Dermis blood vessel endothelial cell (primary cell): ENCODE data around the gene ARNT2. TPM values are rescaled to one million over a fixed set of nuclear protein-coding genes. Genes with fewer than 3 reads are reported as not detected.
A peak's percentile ranks its signal among the peaks of the same experiment; 100 is the strongest.
"Not testable (repeated sequence)": the region's sequence is repeated elsewhere in the genome, so short reads cannot be mapped to it uniquely, and the experiment has no call there.

Source experiments
- DNase-seq: peaks from one replicate; pipeline ENCODE4 v3.0.0; 2010
- total RNA-seq: library from RNA; depleted of rRNA; stranded (reverse); fragments of >200 nt; gene quantifications from 2 replicates; pipeline ENCODE4 v1.2.3, GENCODE V29; 2014

ARNT2 gene
- 0.28 and 0.34 TPM in 2 replicates for total RNA-seq

DNA sequence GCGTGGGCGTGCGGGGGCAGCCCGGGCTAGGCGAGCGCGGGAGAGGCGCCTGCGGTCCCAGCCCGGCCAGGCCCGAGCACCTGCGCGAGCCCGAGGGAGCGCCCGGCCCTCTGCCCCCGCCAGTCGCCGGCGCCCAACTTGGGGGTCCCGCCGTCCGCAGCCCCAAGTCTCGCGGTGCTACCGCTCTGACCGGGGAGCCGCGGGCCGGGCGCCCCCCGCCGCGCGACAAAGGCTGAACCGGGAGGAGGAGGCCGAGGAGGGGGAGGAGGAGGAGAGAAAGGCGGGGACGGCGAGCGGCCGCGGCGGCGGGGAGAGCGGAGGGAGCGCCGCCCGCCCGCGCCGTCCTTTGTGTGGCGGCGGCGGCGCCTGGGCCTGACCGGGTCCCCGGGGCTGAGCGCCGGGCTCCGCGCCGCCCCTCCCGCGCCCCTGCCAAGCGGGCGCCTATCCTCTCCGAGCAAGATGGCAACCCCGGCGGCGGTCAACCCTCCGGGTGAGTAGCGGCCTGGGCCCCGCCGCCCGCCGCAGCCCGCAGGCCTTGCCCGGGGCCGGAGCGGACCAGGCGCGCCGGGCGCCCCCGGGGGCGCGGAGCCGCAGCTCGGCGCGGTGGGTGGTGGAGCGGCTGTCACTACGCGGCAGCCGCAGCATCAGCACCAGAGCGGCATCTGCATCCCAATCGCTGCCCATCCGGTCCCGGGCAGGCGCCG lies at the start of gene ARNT2:
Gene ARNT2, plus strand, starts transcription at position 326 of the 704 bp plus-strand sequence. Its CDS starts 134 bp downstream, at position 460.
- DNase-seq = no peak

DNA sequence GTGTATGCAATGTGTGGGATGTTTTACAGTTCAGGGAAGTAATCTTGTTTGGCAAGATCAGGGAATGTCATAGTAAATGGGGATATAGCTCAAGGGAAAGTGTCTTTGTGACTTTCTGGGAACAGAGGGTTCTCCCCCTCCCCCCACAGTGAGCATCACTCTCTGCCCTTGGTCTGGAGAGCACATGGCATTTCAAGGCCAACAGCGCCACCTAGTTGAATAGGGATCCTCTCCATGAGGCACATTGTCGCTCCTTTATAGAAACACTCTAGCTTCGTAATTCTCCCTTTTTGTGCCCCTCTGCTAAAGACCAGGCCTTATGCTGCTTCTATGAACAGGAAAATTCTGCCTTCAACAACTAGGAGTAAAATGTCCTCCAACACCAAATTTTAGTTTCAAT lies 37.1 kb upstream of the ARNT2 start:
- DNase-seq = peak; percentile 11

DNA sequence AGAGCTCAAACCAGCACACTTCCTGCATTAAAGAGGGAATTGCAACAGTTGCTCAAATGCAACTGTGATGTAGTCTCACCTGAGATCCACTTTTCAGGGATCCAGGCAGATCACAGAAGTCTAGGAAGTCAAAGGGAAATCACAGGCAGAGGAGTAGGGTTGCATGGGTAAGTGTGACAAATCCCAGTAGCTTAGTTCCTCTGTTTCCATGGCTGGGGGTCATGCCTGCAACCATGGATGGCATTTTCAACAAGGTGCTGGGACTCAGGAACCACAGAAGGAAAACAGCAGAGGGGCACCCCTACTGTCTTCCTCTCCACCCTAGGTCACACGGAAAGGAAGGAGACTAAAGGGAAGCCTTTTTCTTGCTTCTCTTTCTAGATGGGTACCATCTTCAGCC lies 36.5 kb upstream of the ARNT2 start:
- peak; percentile 7 for DNase-seq

DNA sequence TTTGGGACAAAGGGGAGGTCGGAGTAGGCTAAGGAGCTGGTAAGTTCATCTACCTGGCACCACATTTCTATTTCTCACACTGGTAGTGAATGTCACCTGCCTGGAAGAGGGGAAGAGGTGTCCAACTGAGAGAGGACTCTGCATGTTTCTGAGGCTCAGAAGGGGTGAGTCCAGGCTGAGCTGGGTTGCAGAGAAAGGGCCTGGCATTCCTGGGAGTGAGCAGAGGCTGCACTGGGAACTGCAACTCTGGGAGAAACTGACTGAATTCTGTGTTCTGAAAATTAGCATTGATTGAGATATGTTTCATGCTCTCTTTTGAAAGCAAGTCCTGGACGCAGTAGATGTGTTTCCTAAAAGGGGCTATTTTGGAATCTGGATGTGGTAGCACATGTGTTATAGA lies 32.3 kb upstream of the ARNT2 start:
- no peak for DNase-seq

DNA sequence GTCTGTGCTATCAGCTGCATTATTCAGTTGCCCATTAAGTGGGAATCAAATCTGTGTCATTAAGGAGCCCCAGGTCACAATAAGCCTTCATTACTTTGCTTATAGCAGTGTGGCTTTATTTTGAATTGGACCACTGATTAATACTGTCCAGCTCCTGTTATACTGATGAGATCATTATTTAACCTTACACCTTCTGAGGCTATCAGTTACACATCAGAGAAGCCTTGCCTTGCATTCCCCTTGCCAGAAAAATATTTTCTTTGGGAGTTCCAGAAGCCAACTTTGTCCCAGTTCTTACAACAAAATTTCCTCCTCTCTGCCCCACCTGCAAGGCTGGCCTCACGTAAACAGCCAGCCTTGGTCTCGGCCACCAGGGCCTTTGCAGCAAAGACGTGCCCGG lies 29.7 kb upstream of the ARNT2 start:
- DNase-seq = no peak

DNA sequence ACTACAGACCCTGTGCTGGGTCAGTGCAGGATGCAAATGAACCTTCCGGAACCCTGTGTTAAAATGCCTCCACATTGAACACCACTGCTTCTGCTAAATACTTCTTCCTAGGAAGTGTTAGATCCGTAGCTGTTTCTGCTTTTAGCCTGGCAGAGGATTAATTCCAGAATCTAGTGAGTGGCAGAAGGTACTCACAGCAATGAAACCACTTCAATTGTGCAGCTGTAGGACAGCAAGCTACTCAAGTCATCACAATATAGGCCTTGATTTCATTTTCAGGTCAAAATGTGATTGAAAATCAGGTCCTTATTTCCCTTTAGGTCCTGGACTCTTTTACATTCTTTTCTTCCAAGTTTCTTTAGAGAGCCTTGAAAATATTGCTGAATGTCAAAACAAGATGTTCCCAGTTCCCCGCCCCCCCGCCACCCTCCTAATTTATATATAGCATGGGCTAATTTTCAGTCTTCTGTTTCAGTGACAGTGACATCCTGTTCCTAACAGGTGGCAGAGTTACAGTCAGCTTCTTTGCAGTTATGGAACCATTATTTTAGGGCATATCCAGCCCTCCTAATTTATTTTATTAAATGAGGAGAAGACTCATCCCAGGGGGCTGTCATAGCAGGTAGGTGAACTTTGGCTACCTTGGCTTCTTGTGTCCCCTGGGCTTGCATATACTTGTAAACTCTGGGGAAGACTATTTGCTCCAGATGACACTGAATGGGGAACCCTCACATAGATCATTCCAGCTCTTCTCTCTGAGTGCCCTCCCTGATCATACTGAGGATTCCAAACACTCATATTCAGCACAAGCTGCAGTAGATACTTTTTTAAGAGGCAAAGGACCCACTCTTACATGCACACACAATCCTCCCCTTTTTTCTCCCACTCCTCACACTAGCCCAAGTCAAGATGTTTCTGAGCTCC lies 28.0 kb upstream of the ARNT2 start:
- DNase-seq = no peak

DNA sequence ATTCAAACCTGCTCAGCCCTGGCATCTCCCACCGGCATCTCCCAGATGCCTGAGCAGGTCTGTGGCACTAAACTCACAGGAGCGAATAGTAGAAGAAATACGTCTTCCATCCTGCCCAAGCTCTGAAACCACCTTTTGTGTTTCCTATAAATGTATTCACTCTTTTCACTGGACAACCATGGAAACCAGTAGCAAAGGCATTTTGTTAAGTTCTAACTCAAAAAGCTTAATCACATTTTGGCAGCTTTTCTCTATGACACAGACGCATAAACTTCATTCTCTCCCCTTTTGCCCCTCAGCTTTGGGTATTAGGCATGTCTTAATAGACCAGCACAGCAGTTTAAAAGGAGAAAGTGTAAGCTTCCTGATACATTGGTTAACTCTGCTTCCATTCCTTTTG lies 24.5 kb upstream of the ARNT2 start:
- no peak for DNase-seq

DNA sequence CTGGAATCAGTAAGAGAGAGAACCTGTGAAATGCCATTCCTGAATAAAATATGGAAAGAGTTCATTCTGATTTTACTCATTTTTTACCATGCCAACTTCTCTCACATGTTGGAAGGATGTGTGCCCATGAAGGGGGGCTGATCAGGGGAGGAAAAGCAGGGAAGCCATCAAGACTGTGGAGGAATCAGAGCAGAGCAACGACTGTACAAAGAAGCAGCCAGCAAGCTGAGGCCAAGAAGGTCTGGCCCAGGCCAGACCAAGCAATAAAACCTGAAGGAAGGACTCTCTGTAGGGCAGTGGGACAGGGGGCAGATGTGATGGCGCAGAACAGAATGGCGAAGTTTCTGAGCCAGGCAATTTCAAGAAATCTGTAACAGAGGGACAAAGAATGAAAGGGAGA lies 24.0 kb upstream of the ARNT2 start:
- DNase-seq = no peak

DNA sequence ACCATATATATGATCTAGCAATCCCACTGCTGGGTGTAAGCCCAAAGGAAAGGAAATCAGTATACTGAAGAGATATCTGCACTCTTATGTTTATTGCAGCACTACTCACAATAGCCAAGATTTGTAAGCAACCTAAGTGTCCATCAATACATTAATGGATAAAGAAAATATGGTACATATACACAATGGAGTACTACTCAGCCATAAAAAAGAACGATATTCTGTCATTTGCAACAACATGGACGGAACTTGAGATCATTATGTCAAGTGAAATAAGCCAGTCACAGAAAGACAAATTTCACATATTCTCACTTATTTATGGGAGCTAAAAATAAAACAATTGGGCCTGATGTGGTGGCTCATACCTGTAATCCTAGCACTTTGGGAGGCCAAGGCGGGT lies 21.9 kb upstream of the ARNT2 start:
- DNase-seq = no peak

DNA sequence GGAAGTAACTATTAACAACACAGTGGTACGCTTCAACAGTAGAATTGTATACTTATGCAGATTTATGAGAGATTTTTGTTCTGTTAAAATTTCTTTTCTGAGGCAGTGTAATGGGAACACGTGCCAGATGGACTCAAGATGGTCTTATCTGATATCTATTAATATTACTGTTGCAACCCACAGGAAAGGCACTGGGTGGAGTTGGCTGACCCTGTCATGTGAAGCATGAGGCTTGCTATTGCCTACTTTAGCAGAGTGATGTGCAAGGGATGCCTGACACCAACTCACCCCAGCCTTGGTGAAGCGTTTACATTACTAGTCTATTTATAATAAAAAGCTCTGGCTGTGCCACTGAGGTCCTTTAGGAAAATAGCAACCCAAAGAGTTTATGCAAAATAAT lies 19.8 kb upstream of the ARNT2 start:
- DNase-seq = no peak

DNA sequence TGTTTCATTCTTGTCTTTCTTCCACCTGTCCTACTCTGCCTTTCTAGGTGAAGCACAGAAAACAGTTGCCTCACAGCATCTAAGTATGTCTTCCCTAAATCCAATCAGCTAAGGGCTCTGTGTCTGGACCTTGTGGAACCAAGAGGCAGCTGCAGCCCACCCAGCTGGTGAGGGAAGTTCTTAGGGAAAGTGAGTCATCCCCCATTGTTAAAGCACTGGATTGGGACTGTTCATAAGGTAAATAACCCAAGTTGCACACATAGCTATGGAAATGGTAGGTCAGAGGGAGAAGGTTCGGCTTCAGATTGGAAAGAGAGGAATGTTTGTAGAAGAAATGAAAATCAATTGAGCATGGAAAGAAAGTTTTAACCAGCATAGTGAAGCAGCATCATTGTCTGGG lies 18.0 kb upstream of the ARNT2 start:
- peak; percentile 3 for DNase-seq

DNA sequence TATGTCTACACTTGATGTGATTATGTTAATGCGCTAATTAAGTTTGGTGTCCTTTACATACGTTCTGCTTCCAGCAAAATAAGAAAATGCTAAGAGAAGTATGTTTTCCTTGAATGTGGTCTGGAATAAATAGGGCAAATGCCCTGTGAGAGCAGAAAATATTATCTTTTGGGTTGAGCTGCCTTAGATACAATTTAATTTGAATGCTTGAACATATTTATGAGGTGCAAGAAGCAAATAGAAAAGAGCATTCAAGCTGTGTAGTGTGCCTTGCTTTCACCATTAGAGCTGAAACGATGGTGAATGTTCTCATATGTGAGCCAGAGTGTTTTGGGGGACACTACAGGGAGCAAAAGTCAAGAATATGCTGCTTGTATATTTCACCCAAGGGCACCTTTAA lies 15.9 kb upstream of the ARNT2 start:
- no peak for DNase-seq

DNA sequence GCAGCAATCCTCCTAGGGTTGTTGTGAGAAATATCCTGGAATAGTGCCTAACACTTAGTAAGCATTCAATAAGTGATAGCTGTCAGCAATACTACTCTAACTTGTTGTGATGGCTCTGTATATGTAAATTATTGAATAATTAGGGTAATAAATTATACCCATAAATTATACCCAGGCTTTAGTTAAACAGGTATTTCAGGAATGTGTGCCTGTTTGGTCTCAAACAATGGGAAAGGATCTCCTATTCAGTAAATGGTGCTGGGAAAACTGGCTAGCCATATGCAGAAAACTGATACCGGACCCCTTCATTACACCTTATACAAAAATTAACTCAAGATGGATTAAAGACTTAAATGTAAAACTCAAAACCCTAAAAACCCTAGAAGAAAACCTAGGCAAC lies 14.8 kb upstream of the ARNT2 start:
- no peak for DNase-seq

DNA sequence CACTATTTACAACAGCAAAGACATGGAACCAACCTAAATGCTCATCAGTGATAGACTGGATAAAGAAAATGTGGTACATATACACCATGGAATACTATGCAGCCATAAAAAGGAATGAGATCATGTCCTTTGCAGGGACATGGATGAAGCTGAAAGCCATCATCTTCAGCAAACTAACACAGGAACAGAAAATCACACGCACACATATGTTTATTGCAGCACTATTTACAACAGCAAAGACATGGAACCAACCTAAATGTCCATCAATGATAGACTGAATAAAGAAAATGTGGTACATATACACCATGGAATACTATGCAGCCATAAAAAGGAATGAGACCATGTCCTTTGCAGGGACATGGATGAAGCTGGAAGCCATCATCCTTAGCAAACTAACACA lies 13.2 kb upstream of the ARNT2 start:
- not testable (repeated sequence) for DNase-seq

DNA sequence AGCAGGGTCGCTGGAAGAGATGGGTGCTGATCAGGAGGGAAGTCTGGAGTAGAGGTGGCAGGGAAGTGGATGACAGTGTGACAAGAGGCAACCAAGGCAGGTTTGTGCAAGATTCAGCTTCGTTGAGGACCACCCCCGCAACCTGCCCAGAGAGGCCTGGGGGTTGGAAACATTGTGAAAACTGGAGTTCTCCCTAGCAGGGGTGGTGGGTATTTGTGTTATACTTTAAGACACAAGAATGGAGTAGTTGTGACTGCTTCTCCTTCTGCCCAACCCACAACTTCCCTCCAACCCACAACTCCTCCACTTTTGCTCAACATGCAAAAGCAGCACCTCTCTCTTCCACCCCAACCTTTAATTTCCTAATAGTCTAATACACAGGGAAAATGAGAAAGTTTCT lies 8.6 kb upstream of the ARNT2 start:
- no peak for DNase-seq

DNA sequence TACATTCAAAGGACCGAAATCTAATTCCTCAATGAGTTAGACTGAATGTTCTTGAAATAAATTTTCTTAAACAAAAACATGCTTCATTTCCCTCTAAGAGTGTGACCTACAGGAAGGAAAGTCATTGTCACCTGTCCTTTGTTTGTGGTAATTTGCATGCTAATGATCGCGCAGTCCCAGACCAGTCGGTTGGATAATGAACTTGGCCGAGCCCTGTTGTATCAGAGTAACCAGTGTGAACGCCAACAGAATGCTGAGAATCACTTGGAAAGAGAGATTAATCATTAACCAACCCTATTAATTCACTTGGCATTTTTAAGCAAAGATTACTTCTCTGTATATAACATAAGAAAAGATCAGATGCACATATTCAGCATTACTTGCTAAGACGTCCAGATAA lies 8.1 kb upstream of the ARNT2 start:
- no peak for DNase-seq

DNA sequence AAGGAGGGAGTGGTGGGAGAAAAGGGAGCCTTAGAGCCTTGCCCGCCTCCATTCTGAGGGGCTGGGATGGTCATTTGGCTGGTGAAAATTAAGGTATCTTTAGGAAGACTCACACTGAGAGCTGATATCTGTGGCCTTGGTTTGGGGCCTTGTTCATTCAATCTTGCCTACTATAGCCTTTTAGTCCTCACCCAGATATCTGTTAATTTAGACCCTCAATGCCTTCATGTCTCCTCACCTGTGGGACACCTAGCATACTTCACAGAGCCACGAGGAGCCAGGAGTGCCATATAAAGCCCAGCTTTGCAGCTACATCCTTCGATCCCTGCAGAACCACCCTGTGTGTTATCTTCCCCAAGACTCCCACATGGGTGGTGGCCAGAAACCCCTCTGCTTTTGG lies 4.7 kb upstream of the ARNT2 start:
- DNase-seq = no peak

DNA sequence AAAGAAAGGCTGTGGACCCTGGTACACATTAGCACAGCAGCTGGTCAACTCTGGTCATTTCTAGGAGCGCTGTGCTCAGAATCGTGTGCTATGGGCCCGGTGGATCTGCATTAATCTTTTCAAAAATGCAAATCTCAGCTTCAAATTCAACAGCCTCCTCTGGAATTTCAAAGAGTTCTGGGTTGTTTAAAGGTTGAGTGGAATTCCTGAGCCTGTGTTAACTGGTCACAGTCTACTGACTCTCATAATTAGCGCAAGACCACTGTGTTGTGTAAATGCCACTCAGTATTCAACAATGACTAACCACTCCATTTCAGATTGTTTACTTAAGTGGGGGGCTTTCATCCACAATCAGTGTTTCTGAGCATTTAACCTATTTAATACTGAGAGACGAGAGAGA lies 2.7 kb upstream of the ARNT2 start:
- no peak for DNase-seq

DNA sequence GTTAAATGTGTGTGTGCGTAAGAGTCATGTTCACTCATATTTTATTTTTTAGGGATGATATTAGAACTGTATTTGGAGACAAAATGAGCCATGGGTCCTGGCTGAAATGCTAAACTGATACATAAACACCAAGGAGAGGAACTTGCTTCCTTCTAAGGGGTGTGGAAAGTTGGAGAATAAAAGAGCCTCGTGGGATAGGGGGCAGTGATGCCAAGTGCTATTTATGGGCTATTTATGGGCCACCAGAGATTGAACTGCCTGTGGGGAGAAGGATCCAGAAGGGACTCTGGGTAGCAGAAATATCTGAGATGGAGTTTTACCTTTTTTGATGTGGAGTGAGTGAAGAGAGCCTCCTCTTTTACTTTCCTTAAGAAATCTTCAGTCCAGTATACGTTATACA lies 1.8 kb upstream of the ARNT2 start:
- no peak for DNase-seq

DNA sequence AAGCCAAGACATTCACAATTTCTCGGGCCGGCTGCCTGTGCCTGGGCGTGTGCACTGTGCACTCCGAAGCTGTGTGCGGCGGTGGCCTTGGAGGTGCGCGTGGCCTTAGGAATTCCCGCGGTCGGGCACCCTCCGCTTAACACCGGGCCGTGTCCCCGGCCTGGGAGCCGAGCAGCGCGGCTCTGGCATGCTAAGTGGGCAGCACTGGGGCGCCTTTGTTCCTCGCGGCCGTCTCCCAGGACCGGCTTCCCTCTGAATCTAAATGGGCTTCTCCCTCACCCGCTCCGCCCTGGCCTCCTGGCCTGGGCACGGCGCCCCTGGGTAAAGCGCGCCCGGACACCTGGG lies 498 bp upstream of the ARNT2 start:
- no peak for DNase-seq

DNA sequence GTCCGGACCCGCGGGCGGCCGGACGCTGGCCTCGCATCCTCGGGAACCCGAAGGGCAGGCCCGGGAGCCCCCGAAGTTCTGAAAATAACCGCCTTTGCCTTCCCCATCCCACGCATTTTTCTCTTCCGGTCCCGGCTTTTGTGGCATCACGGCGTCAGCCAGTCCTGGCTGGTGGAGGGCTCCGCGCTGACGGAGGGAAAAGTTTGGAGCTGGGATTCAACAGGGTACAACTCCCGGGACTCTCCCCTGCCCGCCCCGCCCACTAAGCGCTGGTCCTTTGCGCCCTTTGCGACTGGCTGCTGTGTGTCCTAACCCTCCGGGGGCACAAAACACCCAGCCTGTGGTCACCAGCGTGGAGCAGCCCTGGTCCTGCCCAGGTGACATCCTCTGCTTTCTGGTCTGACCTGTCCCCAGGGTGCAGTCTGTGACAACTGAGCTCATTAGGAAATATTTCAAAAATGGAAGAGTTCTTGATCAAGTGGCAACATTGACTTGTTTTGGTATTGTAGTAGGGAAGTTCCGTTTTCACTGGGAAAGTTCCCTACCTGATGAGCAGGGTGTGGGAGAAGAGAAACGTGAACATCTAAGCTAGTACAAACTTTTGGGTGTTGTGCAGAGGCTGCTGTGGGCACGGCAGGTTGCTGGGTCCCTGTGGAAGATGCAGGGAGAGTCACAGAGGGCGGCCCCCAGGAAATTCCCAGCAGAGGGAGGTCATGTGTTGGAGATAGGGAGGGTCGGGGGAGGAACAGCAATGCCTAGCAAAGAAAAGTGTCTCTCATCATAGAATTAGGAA lies 775 bp downstream of the ARNT2 start:
- no peak for DNase-seq

DNA sequence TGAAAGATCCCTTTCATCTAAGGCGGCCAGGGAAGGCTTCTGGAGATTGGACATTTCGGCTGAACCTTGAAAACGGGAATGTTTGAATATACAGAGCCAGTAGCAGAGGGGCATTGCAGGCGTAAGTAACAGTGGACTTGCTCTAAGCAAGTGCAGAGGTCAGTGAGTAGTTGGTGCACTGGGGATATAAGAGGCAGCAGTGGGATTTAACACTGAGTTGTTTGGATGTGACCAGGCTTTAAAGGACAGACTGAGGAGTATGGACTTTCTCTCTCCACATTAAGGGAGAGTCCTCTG lies 1.3 kb downstream of the ARNT2 start:
- DNase-seq = no peak

DNA sequence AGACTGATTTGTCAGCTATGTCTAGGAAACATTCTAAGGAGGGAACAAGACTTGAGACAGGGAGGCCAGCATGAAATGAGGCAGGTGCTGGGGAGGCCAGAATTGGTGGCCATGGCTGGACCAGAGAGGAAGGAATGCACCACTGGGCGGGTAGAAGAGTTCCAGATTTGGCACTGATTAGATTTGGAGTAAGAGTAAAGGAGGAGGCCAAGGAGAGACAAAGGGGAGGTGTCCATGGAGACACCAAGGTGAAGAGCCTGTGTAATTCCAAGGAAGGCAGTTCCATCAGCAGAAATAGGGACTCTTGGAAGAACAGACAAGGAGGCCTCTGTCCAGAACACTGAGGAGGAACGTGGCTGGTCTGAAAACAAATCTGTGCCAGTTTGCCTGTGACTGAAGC lies 1.8 kb downstream of the ARNT2 start:
- DNase-seq = no peak

DNA sequence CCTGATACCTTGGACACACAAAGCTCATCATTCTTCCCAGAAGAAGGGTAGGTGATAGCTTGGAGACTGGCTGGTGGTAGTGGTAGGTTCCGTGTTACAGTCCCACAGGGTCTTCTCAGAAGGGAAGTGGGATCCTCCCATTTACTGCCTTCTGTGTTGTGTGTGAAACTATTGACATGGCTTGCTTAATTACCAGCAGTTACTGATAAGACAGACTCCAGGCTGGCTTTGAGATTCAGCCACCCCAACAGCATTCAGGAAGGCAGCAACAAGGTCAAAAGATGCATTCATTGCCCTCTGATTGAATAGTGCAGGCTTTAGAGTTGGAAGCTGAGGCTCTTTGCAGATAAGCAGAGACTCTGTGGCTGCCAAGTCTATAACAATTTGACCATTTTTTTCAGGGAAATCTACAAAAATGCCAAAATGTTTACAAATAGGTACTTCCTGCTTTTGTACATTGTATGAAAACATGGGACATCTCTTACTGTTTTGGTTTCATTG lies 7.7 kb downstream of the ARNT2 start:
- DNase-seq = no peak
